Gastroesophageal sphincter (tissue), 4 donors: ENCODE data around the gene ZC3H12C. TPM values are rescaled to one million over a fixed set of nuclear protein-coding genes. Genes with fewer than 3 reads are reported as not detected.

ENCODE experiments used
- ATAC-seq: fragments of 150-250 bp; one replicate; pipeline ENCODE4 v1.9.1; 2016; ENCODE audit warnings: mild to moderate bottlenecking, moderate library complexity
- H3K27ac ChIP-seq, 4 donors: fragments of 200-600 bp; sonication (generic) in 3 of 4; 1 replicate in 3 of 4; 2 replicates in 1 of 4; pipeline ENCODE4 v1.5.1; 2016 to 2019
- H3K27me3 ChIP-seq: fragments of 200-600 bp; sonication (generic); one replicate; pipeline ENCODE4 v1.5.1; 2019
- H3K36me3 ChIP-seq, 2 donors: fragments of 200-600 bp; sonication (generic); one replicate each; pipeline ENCODE4 v1.5.1; 2019; ENCODE audit warnings: control low read depth in 1 of 2
- H3K4me1 ChIP-seq, 3 donors: fragments of 200-600 bp; sonication (generic); 1 replicate in 2 of 3; 2 replicates in 1 of 3; pipeline ENCODE4 v1.5.1; 2016 to 2019; ENCODE audit warnings: control low read depth in 2 of 3
- H3K4me3 ChIP-seq, 2 donors: fragments of 200-600 bp; sonication (generic); one replicate each; pipeline ENCODE4 v1.5.1; 2019; ENCODE audit warnings: mild to moderate bottlenecking in 1 of 2, moderate library complexity in 1 of 2
- H3K9me3 ChIP-seq, 3 donors: fragments of 200-600 bp; sonication (generic); one replicate each; pipeline ENCODE4 v1.5.1; 2017 to 2019; ENCODE audit warnings: control low read depth in 2 of 3
- CTCF ChIP-seq, 4 experiments: fragments of 200-600 bp in 2 of 4; fragments of 450-650 bp in 2 of 4; sonication (generic) in 1 of 4; IDR thresholded peaks; one replicate each; pipeline ENCODE4 v1.5.1; 2017 to 2019; ENCODE audit warnings: antibody characterized with exemption in 4 of 4, mild to moderate bottlenecking in 2 of 4, moderate library complexity in 2 of 4
- EP300 ChIP-seq: sonication (generic); formaldehyde crosslinking; IDR thresholded peaks from one replicate; pipeline ENCODE4 v1.6.1; 2017; ENCODE audit warnings: antibody characterized with exemption, mild to moderate bottlenecking
- POLR2A ChIP-seq, 2 donors: fragments of 450-650 bp; IDR thresholded peaks; one replicate each; pipeline ENCODE4 v1.6.1; 2017; ENCODE audit warnings: antibody characterized with exemption in 2 of 2, mild to moderate bottlenecking in 2 of 2, moderate library complexity in 1 of 2
- POLR2AphosphoS5 ChIP-seq: sonication (generic); formaldehyde crosslinking; IDR thresholded peaks from one replicate; pipeline ENCODE4 v1.6.1; 2017; ENCODE audit warnings: antibody characterized with exemption
- WGBS, 2 donors: methylation state at CpG; one replicate each; pipeline ENCODE4 v1.1.5; 2018; ENCODE audit warnings: low coverage in 1 of 2; 5-methylcytosine and 5-hydroxymethylcytosine counted together
- total RNA-seq, 4 donors: library from RNA; depleted of rRNA; stranded (reverse); fragments of >200 nt; gene quantifications; one replicate each; pipeline ENCODE4 v1.1.0, GENCODE V29; 2016

The ZC3H12C gene
- total RNA-seq, 4 donors from 2014 or later = 22.1 to 30.9 (median 26.3) TPM

- WGBS, 2 donors = 89 to 90% methylated on average over 6 to 8 of the region's 9 CpGs
- Histone ChIP-seq H3K27me3 (no peaks in the 10 kb centered on the region), H3K4me1 (no peaks in the 10 kb centered on the region), H3K4me3 (no peak overlapping the region), H3K36me3 (peaks cover 0 to 65% of the 10 kb centered on the region in 2 donors), H3K9me3 (no peaks in the 10 kb centered on the region), H3K27ac (no peak overlapping the region)
- no peak for ATAC-seq
- TF ChIP-seq EP300 (no peak), CTCF (IDR thresholded peaks at IDR 0.05) (no peak), POLR2A (IDR thresholded peaks at IDR 0.05) (no peak), POLR2AphosphoS5 (no peak)
Observed at GRCh38 chr11:110161061-110161460, 67.9 kb downstream of the ZC3H12C start.

DNA sequence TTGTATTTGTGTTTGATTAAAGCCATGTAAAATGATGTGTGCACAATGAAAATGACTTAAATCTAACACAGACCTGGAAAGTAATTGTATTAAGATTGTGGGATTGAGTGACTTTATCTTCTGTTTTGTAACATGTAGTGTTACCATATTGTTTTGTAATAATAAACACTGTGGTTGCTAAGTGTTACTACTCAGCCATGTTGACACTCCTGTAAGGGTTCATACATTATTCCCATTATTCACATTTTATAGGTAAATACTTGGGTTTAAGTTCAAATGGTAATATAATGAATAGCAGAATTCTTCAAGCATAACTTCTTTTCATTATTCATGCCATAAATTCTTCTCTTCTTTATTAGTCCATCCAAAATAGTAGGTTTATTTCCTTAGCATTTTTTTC, 69.0 kb downstream of the ZC3H12C start:
- Histone ChIP-seq H3K9me3 (no peaks in the 10 kb centered on the region), H3K4me1 (no peaks in the 10 kb centered on the region), H3K27ac (no peak overlapping the region), H3K27me3 (no peaks in the 10 kb centered on the region), H3K36me3 (peaks cover 0 to 65% of the 10 kb centered on the region in 2 donors), H3K4me3 (no peak overlapping the region)
- ATAC-seq = no peak
- TF ChIP-seq EP300 = no peak
- TF ChIP-seq POLR2A (IDR thresholded peaks at IDR 0.05) = no peak
- no peak for TF ChIP-seq CTCF (IDR thresholded peaks at IDR 0.05)
- TF ChIP-seq POLR2AphosphoS5 = no peak

- WGBS, 2 donors = 86 to 94% methylated on average over 15 to 25 of the region's 28 CpGs
- peaks cover 0 to 45% of the 10 kb centered on the region in 2 donors for H3K36me3 ChIP-seq
- H3K9me3 ChIP-seq = no peaks in the 10 kb centered on the region
- H3K27ac ChIP-seq = no peak overlapping the region
- no peak overlapping the region for H3K4me3 ChIP-seq
- H3K4me1 ChIP-seq = peaks cover 0 to 9% (median 0%) of the 10 kb centered on the region in 3 donors
- no peak for TF ChIP-seq CTCF (IDR thresholded peaks at IDR 0.05)
- no peak for TF ChIP-seq POLR2AphosphoS5
- TF ChIP-seq POLR2A (IDR thresholded peaks at IDR 0.05) = no peak
- no peak for TF ChIP-seq EP300
- ATAC-seq = no peak
- H3K27me3 ChIP-seq = no peaks in the 10 kb centered on the region
Observed at GRCh38 chr11:110165039-110165925, 72.1 kb downstream of the ZC3H12C start.

DNA sequence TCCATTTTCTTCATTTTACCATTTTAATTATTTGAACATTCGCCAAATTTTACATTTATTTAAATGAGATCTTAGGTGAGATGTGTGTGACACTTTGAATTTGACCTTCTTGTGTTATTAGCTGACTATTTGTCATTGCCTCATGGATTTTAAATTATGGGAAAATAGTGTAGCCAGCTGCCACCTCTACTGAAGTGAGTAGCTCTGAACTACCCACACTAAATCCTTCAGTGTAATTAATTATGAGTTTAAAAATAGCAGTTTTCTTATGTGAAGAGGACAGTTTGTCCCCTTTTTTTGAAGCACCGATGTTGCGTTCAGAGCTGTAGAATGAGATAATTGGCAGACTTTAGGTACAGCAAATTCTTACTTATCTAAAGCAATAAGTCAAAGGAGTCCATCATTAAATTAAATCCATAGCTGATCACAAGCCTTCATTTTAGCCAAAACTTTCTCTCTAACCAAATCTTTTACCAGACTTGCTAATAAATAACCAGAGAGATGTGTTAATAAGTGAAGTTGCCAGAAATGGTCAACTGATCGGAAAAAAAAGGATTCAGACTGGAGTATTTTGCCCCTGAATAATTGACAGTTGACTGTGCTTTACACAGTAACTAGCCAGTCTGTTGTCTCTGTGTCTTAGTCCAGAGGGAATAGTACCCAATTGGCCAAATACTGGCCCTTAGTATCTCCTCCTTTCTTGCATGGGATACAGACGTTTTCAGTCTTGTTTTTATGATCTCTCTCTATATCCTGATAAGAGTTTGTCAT, 75.0 kb downstream of the ZC3H12C start:
- no peak for ATAC-seq
- no peak overlapping the region for H3K4me3 ChIP-seq

More for the DNA sequence above, 75.0 kb downstream of the ZC3H12C start:
- TF ChIP-seq POLR2AphosphoS5 = no peak
- no peak for TF ChIP-seq POLR2A (IDR thresholded peaks at IDR 0.05)
- TF ChIP-seq EP300 = no peak
- no peak for TF ChIP-seq CTCF (IDR thresholded peaks at IDR 0.05)
- Histone ChIP-seq H3K9me3 (no peaks in the 10 kb centered on the region), H3K27ac (no peak overlapping the region), H3K27me3 (no peaks in the 10 kb centered on the region), H3K4me1 (peaks cover 0 to 9% (median 0%) of the 10 kb centered on the region in 3 donors), H3K36me3 (peaks cover 0 to 26% of the 10 kb centered on the region in 2 donors)
- WGBS, 2 donors = 69 to 76% methylated on average over 5 of the region's 5 CpGs
